ENCODE results near the gene TENM4.

DNA sequence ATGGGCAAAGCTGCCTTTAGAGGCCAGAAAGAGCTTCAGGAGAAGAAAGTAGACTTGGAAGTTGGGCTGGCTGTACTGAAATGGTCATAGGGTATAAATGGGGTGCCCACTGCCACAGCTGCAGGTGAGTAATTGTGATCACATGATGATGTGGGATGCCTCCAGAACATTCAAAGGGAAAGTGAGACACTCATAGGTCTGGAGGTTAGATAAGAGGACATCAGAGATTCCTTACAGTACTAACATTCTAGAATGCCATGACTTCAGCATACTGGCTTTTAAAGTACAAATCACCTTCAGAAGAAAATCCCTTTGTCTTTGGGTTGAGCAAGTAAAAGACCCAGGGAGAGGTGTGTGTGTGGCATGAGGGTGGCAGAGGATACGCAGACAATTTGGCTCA is 419.2 kb downstream of the TENM4 start:
- TF ChIP-seq ZNF837 (tag by site-specific recombination; IDR thresholded peaks at IDR 0.05) = no peak
- TF ChIP-seq, protein P1, sequence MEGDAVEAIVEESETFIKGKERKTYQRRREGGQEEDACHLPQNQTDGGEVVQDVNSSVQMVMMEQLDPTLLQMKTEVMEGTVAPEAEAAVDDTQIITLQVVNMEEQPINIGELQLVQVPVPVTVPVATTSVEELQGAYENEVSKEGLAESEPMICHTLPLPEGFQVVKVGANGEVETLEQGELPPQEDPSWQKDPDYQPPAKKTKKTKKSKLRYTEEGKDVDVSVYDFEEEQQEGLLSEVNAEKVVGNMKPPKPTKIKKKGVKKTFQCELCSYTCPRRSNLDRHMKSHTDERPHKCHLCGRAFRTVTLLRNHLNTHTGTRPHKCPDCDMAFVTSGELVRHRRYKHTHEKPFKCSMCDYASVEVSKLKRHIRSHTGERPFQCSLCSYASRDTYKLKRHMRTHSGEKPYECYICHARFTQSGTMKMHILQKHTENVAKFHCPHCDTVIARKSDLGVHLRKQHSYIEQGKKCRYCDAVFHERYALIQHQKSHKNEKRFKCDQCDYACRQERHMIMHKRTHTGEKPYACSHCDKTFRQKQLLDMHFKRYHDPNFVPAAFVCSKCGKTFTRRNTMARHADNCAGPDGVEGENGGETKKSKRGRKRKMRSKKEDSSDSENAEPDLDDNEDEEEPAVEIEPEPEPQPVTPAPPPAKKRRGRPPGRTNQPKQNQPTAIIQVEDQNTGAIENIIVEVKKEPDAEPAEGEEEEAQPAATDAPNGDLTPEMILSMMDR (tag by site-specific recombination; IDR thresholded peaks at IDR 0.05) = no peak
- TF ChIP-seq KLF10 (tag by site-specific recombination; IDR thresholded peaks at IDR 0.05) = no peak
- no peak for TF ChIP-seq ZNF138 (tag by site-specific recombination; IDR thresholded peaks at IDR 0.05; ENCODE audit: borderline replicate concordance)
- no peak for TF ChIP-seq HOXA7 (CRISPR knock-in tag; IDR thresholded peaks at IDR 0.05; ENCODE audit: borderline replicate concordance)
- no peak for TF ChIP-seq MYNN (tag by site-specific recombination; IDR thresholded peaks at IDR 0.05; ENCODE audit: borderline replicate concordance)
- TF ChIP-seq ZNF223 (tag by site-specific recombination; IDR thresholded peaks at IDR 0.05) = no peak
- TF ChIP-seq ZNF121 (tag by site-specific recombination; IDR thresholded peaks at IDR 0.05) = no peak
- no peak for TF ChIP-seq PRDM1 (tag by site-specific recombination; IDR thresholded peaks at IDR 0.05)
- TF ChIP-seq ZNF423 (tag by site-specific recombination; IDR thresholded peaks at IDR 0.05) = no peak
- TF ChIP-seq ZNF623 (tag by site-specific recombination; IDR thresholded peaks at IDR 0.05) = no peak
